OCI-LY3 (cell line): Measurements from ENCODE around the gene KANSL1.
"Not testable (repeated sequence)": the region's sequence is repeated elsewhere in the genome, so short reads cannot be mapped to it uniquely, and the experiment has no call there.

Experiments
- H2AFZ ChIP-seq: fragments of 200-600, 300-600 bp; shearing (Covaris generic); 2 replicates; pipeline ENCODE4 v1.6.0; 2014; ENCODE audit warnings: antibody characterized with exemption, low read depth, low read length
- H3K27ac ChIP-seq: fragments of 200-600, 300-600 bp; sonication (generic); 2 replicates; pipeline ENCODE4 v1.5.1; 2014; ENCODE audit warnings: mild to moderate bottlenecking, low read length, moderate library complexity, mixed read lengths
- H3K27me3 ChIP-seq: fragments of 200-600, 300-600 bp; sonication (generic); 2 replicates; pipeline ENCODE4 v1.6.1; 2014; ENCODE audit warnings: low read depth, low read length, mixed read lengths
- H3K36me3 ChIP-seq: fragments of 200-600, 300-600 bp; sonication (generic); replicated peaks from 2 replicates; pipeline ENCODE3; 2014; ENCODE audit warnings: low read depth, low read length, mixed read lengths
- H3K4me1 ChIP-seq: fragments of 300-600, 200-600 bp; sonication (generic); 2 replicates; pipeline ENCODE4 v1.6.1; 2014; ENCODE audit warnings: low read length, mixed read lengths
- H3K4me2 ChIP-seq: fragments of 200-600, 300-600 bp; sonication (generic); 2 replicates; pipeline ENCODE4 v1.6.1; 2014; ENCODE audit warnings: low read length, mixed read lengths
- H3K4me3 ChIP-seq: fragments of 300-600, 200-600 bp; sonication (generic); 2 replicates; pipeline ENCODE4 v1.5.1; 2014; ENCODE audit warnings: antibody characterized with exemption, mild to moderate bottlenecking, low read length, moderate library complexity
- H3K79me2 ChIP-seq: fragments of 300-600, 200-600 bp; shearing (Covaris generic); 2 replicates; pipeline ENCODE4 v1.6.1; 2014; ENCODE audit warnings: mild to moderate bottlenecking, low read length, mixed read lengths
- H3K9ac ChIP-seq: fragments of 300-600, 200-600 bp; shearing (Covaris generic); 2 replicates; pipeline ENCODE4 v1.6.0; 2014; ENCODE audit warnings: mild to moderate bottlenecking, low read length, moderate library complexity
- H3K9me3 ChIP-seq: fragments of 200-600, 300-600 bp; shearing (Covaris generic); 2 replicates; pipeline ENCODE4 v1.6.1; 2014; ENCODE audit warnings: low read length, mixed read lengths; ENCODE audit not compliant: insufficient read depth
- H4K20me1 ChIP-seq: fragments of 200-600, 300-600 bp; sonication (generic); 2 replicates; pipeline ENCODE4 v1.6.1; 2016; ENCODE audit warnings: low read length, mixed read lengths; ENCODE audit not compliant: insufficient read depth
- CTCF ChIP-seq: fragments of 200-600, 300-600 bp; sonication (generic); IDR thresholded peaks from 2 replicates; pipeline ENCODE4 v1.5.1; 2014; ENCODE audit warnings: antibody characterized with exemption, low read length, low read depth
- EZH2phosphoT487 ChIP-seq: fragments of 200-600 bp; shearing (Covaris generic); IDR thresholded peaks from 2 replicates; pipeline ENCODE4 v1.6.1; 2018; ENCODE audit warnings: antibody characterized with exemption, mixed run types, low read depth

Gene KANSL1

GRCh38 chr17:46020023-46020761, 173.0 kb downstream of the KANSL1 start:
- H3K79me2 ChIP-seq: no peaks in the 10 kb centered on the region
- H3K9me3 ChIP-seq: no peaks in the 10 kb centered on the region
- no peak overlapping the region for H3K4me2 ChIP-seq
- TF ChIP-seq CTCF (no peak), EZH2phosphoT487 (no peak)
- no peak overlapping the region for H3K27ac ChIP-seq
- H3K9ac ChIP-seq: no peak overlapping the region
- peaks cover 4% of the 10 kb centered on the region; the same call in 1 of the 2 replicates for H3K4me1 ChIP-seq
- H4K20me1 ChIP-seq: no peaks in the 10 kb centered on the region
- H3K36me3 ChIP-seq: peaks cover 2% of the 10 kb centered on the region
- no peak overlapping the region for H2AFZ ChIP-seq
- H3K4me3 ChIP-seq: no peak overlapping the region
- H3K27me3 ChIP-seq: no peaks in the 10 kb centered on the region

GRCh38 chr17:46019408-46019925, 173.8 kb downstream of the KANSL1 start:
- H3K9me3 ChIP-seq, H3K36me3 ChIP-seq: not testable (repeated sequence)

GRCh38 chr17:46013502-46014165, 179.6 kb downstream of the KANSL1 start:
- no peak overlapping the region for H3K9ac ChIP-seq
- H3K27ac ChIP-seq: no peak overlapping the region

More at GRCh38 chr17:46019408-46019925, 173.8 kb downstream of the KANSL1 start:
- not testable (repeated sequence) for H3K4me2 ChIP-seq, H3K4me3 ChIP-seq, H3K9ac ChIP-seq, H3K79me2 ChIP-seq, H3K27me3 ChIP-seq, H3K4me1 ChIP-seq, H3K27ac ChIP-seq, H2AFZ ChIP-seq, H4K20me1 ChIP-seq

GRCh38 chr17:46013127-46013501, 180.1 kb downstream of the KANSL1 start:
- H3K4me2 ChIP-seq: no peak overlapping the region
- H4K20me1 ChIP-seq: no peaks in the 10 kb centered on the region
- peaks cover 16% of the 10 kb centered on the region for H3K27me3 ChIP-seq
- H3K9me3 ChIP-seq: no peaks in the 10 kb centered on the region
- H3K9ac ChIP-seq: no peak overlapping the region
- no peaks in the 10 kb centered on the region for H3K4me1 ChIP-seq
- TF ChIP-seq EZH2phosphoT487 (no peak), CTCF (no peak)
- no peak overlapping the region for H3K27ac ChIP-seq
- H3K79me2 ChIP-seq: no peaks in the 10 kb centered on the region
- H3K36me3 ChIP-seq: no peaks in the 10 kb centered on the region
- no peak overlapping the region for H3K4me3 ChIP-seq
- no peak overlapping the region for H2AFZ ChIP-seq

More at GRCh38 chr17:46013502-46014165, 179.6 kb downstream of the KANSL1 start:
- Histone ChIP-seq H3K4me3 (no peak overlapping the region), H2AFZ (no peak overlapping the region), H3K4me2 (no peak overlapping the region), H3K4me1 (no peaks in the 10 kb centered on the region), H4K20me1 (no peaks in the 10 kb centered on the region), H3K27me3 (peaks cover 13% of the 10 kb centered on the region), H3K79me2 (no peaks in the 10 kb centered on the region), H3K36me3 (no peaks in the 10 kb centered on the region), H3K9me3 (no peaks in the 10 kb centered on the region)
- no peak for TF ChIP-seq CTCF
- no peak for TF ChIP-seq EZH2phosphoT487
